Loucy (cell line): ENCODE measurements around the gene UTP14C.

Experiments
- EZH2phosphoT487 ChIP-seq: fragments of 200-600 bp; IDR thresholded peaks from 2 replicates; pipeline ENCODE4 v1.6.1; 2018; ENCODE audit warnings: antibody characterized with exemption, mild to moderate bottlenecking, moderate library complexity, borderline replicate concordance
- TF ChIP-seq, protein P1 (sequence below): fragments of 200-600 bp; sonication (generic); conservative IDR thresholded peaks from 2 replicates; pipeline ENCODE4 v1.5.1; 2014; ENCODE audit warnings: mild to moderate bottlenecking, antibody characterized with exemption, low read length

DNA sequence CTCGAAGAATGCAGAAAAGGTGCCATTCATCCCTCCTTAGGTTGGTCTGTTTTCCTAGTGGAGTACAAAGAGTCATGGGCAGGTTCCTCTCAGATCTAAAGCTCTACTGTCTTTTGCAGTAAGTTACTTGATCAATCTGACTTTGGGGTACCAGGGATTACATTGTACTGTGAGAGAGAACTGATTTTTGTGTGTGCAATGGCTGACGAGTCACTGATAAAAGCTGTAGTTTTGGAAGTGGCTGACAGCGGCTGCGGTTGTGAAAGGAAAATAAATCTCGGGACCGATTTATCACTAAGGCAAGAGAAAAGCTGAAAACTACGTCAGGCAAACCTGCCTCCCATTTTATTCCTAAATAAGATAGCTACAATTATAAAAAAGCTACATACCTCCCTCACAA lies 26.9 kb downstream of the UTP14C start:
- TF ChIP-seq, protein P1, sequence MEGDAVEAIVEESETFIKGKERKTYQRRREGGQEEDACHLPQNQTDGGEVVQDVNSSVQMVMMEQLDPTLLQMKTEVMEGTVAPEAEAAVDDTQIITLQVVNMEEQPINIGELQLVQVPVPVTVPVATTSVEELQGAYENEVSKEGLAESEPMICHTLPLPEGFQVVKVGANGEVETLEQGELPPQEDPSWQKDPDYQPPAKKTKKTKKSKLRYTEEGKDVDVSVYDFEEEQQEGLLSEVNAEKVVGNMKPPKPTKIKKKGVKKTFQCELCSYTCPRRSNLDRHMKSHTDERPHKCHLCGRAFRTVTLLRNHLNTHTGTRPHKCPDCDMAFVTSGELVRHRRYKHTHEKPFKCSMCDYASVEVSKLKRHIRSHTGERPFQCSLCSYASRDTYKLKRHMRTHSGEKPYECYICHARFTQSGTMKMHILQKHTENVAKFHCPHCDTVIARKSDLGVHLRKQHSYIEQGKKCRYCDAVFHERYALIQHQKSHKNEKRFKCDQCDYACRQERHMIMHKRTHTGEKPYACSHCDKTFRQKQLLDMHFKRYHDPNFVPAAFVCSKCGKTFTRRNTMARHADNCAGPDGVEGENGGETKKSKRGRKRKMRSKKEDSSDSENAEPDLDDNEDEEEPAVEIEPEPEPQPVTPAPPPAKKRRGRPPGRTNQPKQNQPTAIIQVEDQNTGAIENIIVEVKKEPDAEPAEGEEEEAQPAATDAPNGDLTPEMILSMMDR = no peak
- no peak for TF ChIP-seq EZH2phosphoT487
